Measurements from ENCODE around the gene SCAMP5. TPM values are rescaled to one million over a fixed set of nuclear protein-coding genes. Genes with fewer than 3 reads are reported as not detected.

The SCAMP5 gene
- total RNA-seq, 4 donors from 2014 or later = 0.47 TPM; not detected in 3

GRCh38 chr15:75061272-75061671 lies 65.9 kb downstream of the SCAMP5 start:
- H3K4me1 ChIP-seq = peaks cover 0 to 4% of the 10 kb centered on the region in 2 donors

GRCh38 chr15:75062706-75063105 lies 67.3 kb downstream of the SCAMP5 start:
- peaks cover 0 to 4% of the 10 kb centered on the region in 2 donors for H3K4me1 ChIP-seq
- H3K27ac ChIP-seq = no peak overlapping the region
- no peak for TF ChIP-seq POLR2A (IDR thresholded peaks at IDR 0.05)
- in situ Hi-C loops (cut with MboI; ENCODE audit: low sequenced_read_pairs in 4 of 4) (no loop called here), intact Hi-C loops (cut with DNase I; ENCODE audit: low total_unique reads) (no loop called here)
- DNase-seq (no peak), ATAC-seq (no peak)
- no peaks in the 10 kb centered on the region for H3K27me3 ChIP-seq
- no peak overlapping the region for H3K4me3 ChIP-seq
- H3K36me3 ChIP-seq = no peaks in the 10 kb centered on the region
- H3K9me3 ChIP-seq = no peaks in the 10 kb centered on the region

More at GRCh38 chr15:75061272-75061671, 65.9 kb downstream of the SCAMP5 start:
- no peak overlapping the region for H3K4me3 ChIP-seq
- no peaks in the 10 kb centered on the region for H3K9me3 ChIP-seq
- intact Hi-C loops (cut with DNase I; ENCODE audit: low total_unique reads) (no loop called here), in situ Hi-C loops (cut with MboI; ENCODE audit: low sequenced_read_pairs in 4 of 4) (no loop called here)
- H3K27ac ChIP-seq = no peak overlapping the region
- ATAC-seq (no peak), DNase-seq (no peak)
- no peaks in the 10 kb centered on the region for H3K27me3 ChIP-seq
- TF ChIP-seq POLR2A (IDR thresholded peaks at IDR 0.05) (no peak), CTCF (IDR thresholded peaks at IDR 0.05 in 4 of 5, conservative IDR thresholded peaks at IDR 0.05 in 1 of 5) (no peak)
- H3K36me3 ChIP-seq = no peaks in the 10 kb centered on the region

GRCh38 chr15:75063338-75063737 lies 68.0 kb downstream of the SCAMP5 start:
- ATAC-seq (no peak), DNase-seq (no peak)
- H3K4me3 ChIP-seq = no peak overlapping the region
- H3K4me1 ChIP-seq = peaks cover 0 to 4% of the 10 kb centered on the region in 2 donors
- TF ChIP-seq CTCF (IDR thresholded peaks at IDR 0.05 in 4 of 5, conservative IDR thresholded peaks at IDR 0.05 in 1 of 5) (no peak), POLR2A (IDR thresholded peaks at IDR 0.05) (no peak)
- H3K27me3 ChIP-seq = no peaks in the 10 kb centered on the region
- H3K27ac ChIP-seq = no peak overlapping the region
- in situ Hi-C loops (cut with MboI; ENCODE audit: low sequenced_read_pairs in 4 of 4) (no loop called here), intact Hi-C loops (cut with DNase I; ENCODE audit: low total_unique reads) (no loop called here)
- no peaks in the 10 kb centered on the region for H3K36me3 ChIP-seq
- H3K9me3 ChIP-seq = no peaks in the 10 kb centered on the region

- peaks cover 0 to 4% of the 10 kb centered on the region in 2 donors for H3K4me1 ChIP-seq
- H3K27ac ChIP-seq = no peak overlapping the region
- ATAC-seq = no peak
- H3K9me3 ChIP-seq = no peaks in the 10 kb centered on the region
- no peaks in the 10 kb centered on the region for H3K36me3 ChIP-seq
- intact Hi-C loops (cut with DNase I; ENCODE audit: low total_unique reads) (no loop called here), in situ Hi-C loops (cut with MboI; ENCODE audit: low sequenced_read_pairs in 4 of 4) (no loop called here)
- no peaks in the 10 kb centered on the region for H3K27me3 ChIP-seq
- H3K4me3 ChIP-seq = no peak overlapping the region
- DNase-seq = no peak
- TF ChIP-seq POLR2A (IDR thresholded peaks at IDR 0.05) (no peak), CTCF (IDR thresholded peaks at IDR 0.05 in 4 of 5, conservative IDR thresholded peaks at IDR 0.05 in 1 of 5) (no peak)
These were observed 68.5 kb downstream of the SCAMP5 start for GRCh38 chr15:75063889-75064288.

GRCh38 chr15:75064846-75065245 lies 69.5 kb downstream of the SCAMP5 start:
- no peak for ATAC-seq
- in situ Hi-C loops (cut with MboI; ENCODE audit: low sequenced_read_pairs in 4 of 4) (no loop called here), intact Hi-C loops (cut with DNase I; ENCODE audit: low total_unique reads) (no loop called here)
- H3K27me3 ChIP-seq = no peaks in the 10 kb centered on the region
- no peak for TF ChIP-seq CTCF (IDR thresholded peaks at IDR 0.05 in 4 of 5, conservative IDR thresholded peaks at IDR 0.05 in 1 of 5)
- TF ChIP-seq POLR2A (IDR thresholded peaks at IDR 0.05) = no peak
- H3K9me3 ChIP-seq = no peaks in the 10 kb centered on the region
- H3K4me1 ChIP-seq = peaks cover 0 to 4% of the 10 kb centered on the region in 2 donors
- no peaks in the 10 kb centered on the region for H3K36me3 ChIP-seq
- H3K4me3 ChIP-seq = no peak overlapping the region
- peak overlapping the region in 2 of 4 donors; percentile 22 to 46 for H3K27ac ChIP-seq
- DNase-seq = no peak
